Motor neuron (in vitro differentiated cells): ENCODE results near the gene SPAG17. TPM values are rescaled to one million over a fixed set of nuclear protein-coding genes. Genes with fewer than 3 reads are reported as not detected.

ENCODE experiments used
- ATAC-seq, 8 experiments: fragments of 200-7000 bp; cut with Tn5 transposase; replicated peaks in 6 of 8; 2 replicates each; pipeline ENCODE4 v1.8.0; 2021; ENCODE audit warnings: mild to moderate bottlenecking in 8 of 8, moderate library complexity in 8 of 8
- H3K27ac ChIP-seq, 2 donors: fragments of 250-450 bp; sonication (Bioruptor Pico); 2 replicates each; pipeline ENCODE4 v1.9.0; 2021; ENCODE audit warnings: antibody characterized with exemption in 2 of 2, mild to moderate bottlenecking in 2 of 2, moderate library complexity in 1 of 2
- H3K4me1 ChIP-seq, 2 donors: fragments of 250-450 bp; sonication (Bioruptor Pico); replicated peaks in 1 of 2; 2 replicates each; pipeline ENCODE4 v1.6.1; 2021; ENCODE audit warnings: antibody characterized with exemption in 2 of 2, mild to moderate bottlenecking in 2 of 2, moderate library complexity in 1 of 2
- H3K4me3 ChIP-seq, 5 donors: fragments of 250-450 bp; sonication (Bioruptor Pico); 2 replicates each; pipeline ENCODE4 v1.9.0; 2021; ENCODE audit warnings: antibody characterized with exemption in 5 of 5, mild to moderate bottlenecking in 5 of 5, moderate library complexity in 4 of 5
- WGBS, 10 experiments: fragments of 450-650 bp; shearing (Covaris generic); methylation state at CpG; one replicate each; pipeline ENCODE4 v1.0.0; 2022; 5-methylcytosine and 5-hydroxymethylcytosine counted together
- in situ Hi-C, 9 experiments: fragments of 400-800 bp; cut with MboI; loops; one replicate each; pipeline ENCODE4 v1.15.0; 2021; ENCODE audit warnings: low sequenced_read_pairs in 9 of 9, low pct_unique_long_range_greater_than_20kb in 2 of 9; ENCODE audit not compliant: unreplicated experiment in 9 of 9
- total RNA-seq, 8 experiments: library from RNA; unstranded; fragments of 300-600 nt; gene quantifications; 2 replicates each; pipeline versions ENCODE4 v1.2.3 to v1.2.4, GENCODE V29; 2022

The SPAG17 gene
- total RNA-seq: 100 to 1,000 TPM in 1 of 8 experiments, 10 to 100 TPM in 3, 1 to 10 TPM in 4; 1.5 to 236 (median 8.6) TPM

- ATAC-seq: peak; percentile 53 to 100 (median 99)
- in situ Hi-C loops: no loop called here
- Histone ChIP-seq H3K4me3 (peak within 1 kb of the TSS; percentile 11 to 33 (median 29)), H3K27ac (peak within 1 kb of the TSS in 1 of 2 donors; percentile 57), H3K4me1 (peaks cover 5 to 13% of the 10 kb centered on the region in 2 donors)
- WGBS, 10 experiments: 9 to 100% (median 31%) methylated on average over 2 to 25 of the region's 30 CpGs; no CpG with 5 or more reads in 1 of the 10 experiments
Measured at GRCh38 chr1:118185084-118185832, at the start of gene SPAG17. Gene SPAG17, minus strand, starts transcription at chr1:118185228. Its CDS starts 71 bp downstream, at chr1:118185157.

GRCh38 chr1:118225471-118225870 is 40.4 kb upstream of the SPAG17 start:
- WGBS, 10 experiments: 55 to 100% (median 81%) methylated on average over 2 to 6 of the region's 6 CpGs; no CpG with 5 or more reads in 1 of the 10 experiments

DNA sequence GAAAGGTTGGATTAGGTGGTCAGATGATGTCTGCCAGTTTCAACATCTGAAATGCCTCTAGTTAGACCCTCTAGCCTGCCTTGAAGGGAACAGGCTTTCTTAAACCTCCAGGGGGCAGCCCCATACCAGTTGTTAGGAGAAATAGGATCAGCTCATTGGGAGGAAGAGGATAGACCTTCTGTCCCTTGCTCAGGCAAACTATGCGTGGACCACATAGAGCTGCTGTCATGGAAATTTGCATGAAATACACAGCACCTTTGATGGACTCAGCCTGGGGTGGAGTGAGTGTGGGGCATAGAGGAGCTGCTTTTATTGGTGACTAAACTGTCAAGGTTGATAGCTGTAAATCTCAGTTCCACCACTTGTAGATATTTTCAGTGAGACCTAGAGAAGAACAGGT is 38.4 kb upstream of the SPAG17 start:
- 50 to 60% methylated on average over 1 of the region's 1 CpG; no CpG with 5 or more reads in 8 of the 10 experiments for WGBS, 10 experiments
- Histone ChIP-seq H3K4me1 (no peaks in the 10 kb centered on the region), H3K27ac (no peak overlapping the region), H3K4me3 (no peak overlapping the region)
- in situ Hi-C loops: no loop called here
- ATAC-seq: peak; percentile 72 to 99 (median 82)

More at GRCh38 chr1:118225471-118225870, 40.4 kb upstream of the SPAG17 start:
- H3K27ac ChIP-seq: no peak overlapping the region
- no peaks in the 10 kb centered on the region for H3K4me1 ChIP-seq
- in situ Hi-C loops: no loop called here
- ATAC-seq: no peak
- no peak overlapping the region for H3K4me3 ChIP-seq

GRCh38 chr1:118219438-118219837 is 34.4 kb upstream of the SPAG17 start:
- in situ Hi-C loops: no loop called here
- ATAC-seq: no peak
- Histone ChIP-seq H3K4me1 (peaks cover 0 to 3% of the 10 kb centered on the region in 2 donors), H3K27ac (no peak overlapping the region), H3K4me3 (no peak overlapping the region)
- WGBS, 10 experiments: 69 to 100% (median 90%) methylated on average over 1 to 2 of the region's 2 CpGs; no CpG with 5 or more reads in 1 of the 10 experiments

DNA sequence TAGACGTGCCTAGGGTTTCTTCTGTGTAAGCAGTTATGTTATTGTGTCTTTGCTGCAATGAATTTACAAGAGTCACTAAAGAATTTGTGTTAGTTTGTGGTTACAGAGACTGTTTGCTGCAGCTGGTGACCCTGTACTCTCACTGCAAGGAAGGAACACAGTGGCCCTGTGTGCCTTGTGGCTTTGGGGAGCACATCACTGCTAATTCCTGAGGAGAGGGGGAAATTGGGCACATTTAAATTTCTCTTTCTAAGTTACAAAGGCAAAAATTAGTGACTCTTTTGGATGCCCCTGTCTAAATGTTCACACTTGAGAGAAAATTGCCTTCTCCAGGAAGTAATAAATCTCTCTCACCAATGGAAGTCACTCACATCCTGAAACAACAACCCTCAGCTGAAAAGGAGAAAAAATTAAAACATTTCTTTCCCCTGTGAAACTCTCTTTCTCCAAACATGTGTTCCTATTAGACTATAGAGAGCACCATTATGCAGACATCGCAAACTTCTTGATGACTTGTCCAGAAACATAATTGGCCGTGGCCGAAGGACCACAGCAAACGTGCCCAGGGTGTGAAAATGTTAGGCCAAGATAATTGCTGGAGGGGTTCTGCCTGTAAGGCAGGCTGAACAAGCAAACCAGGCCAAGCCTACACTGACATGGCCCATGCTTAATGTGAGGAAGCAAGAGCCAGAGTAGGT is 32.3 kb upstream of the SPAG17 start:
- in situ Hi-C loops: no loop called here
- H3K27ac ChIP-seq: no peak overlapping the region
- H3K4me1 ChIP-seq: peaks cover 0 to 3% of the 10 kb centered on the region in 2 donors
- peak in 5 of 8 experiments; percentile 16 to 58 (median 41) for ATAC-seq
- WGBS, 10 experiments: 38 to 100% (median 71%) methylated on average over 1 to 5 of the region's 5 CpGs
- no peak overlapping the region for H3K4me3 ChIP-seq

DNA sequence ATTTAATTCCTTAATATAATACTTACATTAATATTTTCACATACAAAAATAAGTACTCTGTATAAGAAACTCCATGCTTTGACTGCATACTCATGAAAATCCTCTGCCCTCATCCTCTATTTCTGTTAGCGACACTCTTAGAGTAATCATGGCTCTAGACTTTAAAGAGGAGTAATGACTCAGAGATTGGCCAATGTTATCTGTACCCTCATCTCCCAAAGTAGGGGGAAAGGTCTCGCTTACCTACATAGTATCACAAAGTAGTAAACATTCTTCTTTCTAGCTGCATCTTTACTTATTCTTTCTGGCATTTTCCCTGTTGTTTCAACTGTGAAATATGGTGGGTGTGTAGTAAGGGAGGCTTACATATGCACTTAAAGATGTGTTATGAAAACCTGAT is 29.8 kb upstream of the SPAG17 start:
- no peak for ATAC-seq
- H3K4me3 ChIP-seq: no peak overlapping the region
- no peak overlapping the region for H3K27ac ChIP-seq
- 60 to 100% (median 98%) methylated on average over 1 to 2 of the region's 2 CpGs; no CpG with 5 or more reads in 2 of the 10 experiments for WGBS, 10 experiments
- in situ Hi-C loops: no loop called here
- peaks cover 0 to 3% of the 10 kb centered on the region in 2 donors for H3K4me1 ChIP-seq

DNA sequence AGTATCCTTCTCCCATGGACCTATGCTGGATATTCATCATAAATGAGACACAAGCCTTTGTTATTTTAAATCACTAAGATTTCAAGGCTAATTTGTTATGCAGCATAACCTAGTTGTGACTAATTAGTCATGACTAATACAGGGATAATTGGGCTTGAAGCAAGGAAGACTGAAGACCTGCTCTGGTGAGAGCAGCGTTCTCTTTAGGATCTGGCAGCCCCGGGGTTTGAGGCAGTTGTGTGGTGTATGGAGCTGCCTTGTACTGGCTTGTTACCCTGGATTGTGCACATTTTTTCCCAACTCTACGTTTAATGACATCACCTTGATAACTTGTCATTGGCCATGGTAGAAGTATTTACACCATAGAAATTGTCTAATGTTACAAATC is 25.7 kb upstream of the SPAG17 start:
- 60 to 100% (median 82%) methylated on average over 1 to 3 of the region's 3 CpGs for WGBS, 10 experiments
- no peak for ATAC-seq

GRCh38 chr1:118210051-118210722 is 25.2 kb upstream of the SPAG17 start:
- peak in 2 of 8 experiments; percentile 36 to 37 for ATAC-seq
- H3K4me3 ChIP-seq: no peak overlapping the region
- no peak overlapping the region for H3K27ac ChIP-seq
- 67 to 100% (median 85%) methylated on average over 1 of the region's 1 CpG; no CpG with 5 or more reads in 2 of the 10 experiments for WGBS, 10 experiments
- in situ Hi-C loops: no loop called here
- H3K4me1 ChIP-seq: no peaks in the 10 kb centered on the region

More for the DNA sequence above, 25.7 kb upstream of the SPAG17 start:
- no peaks in the 10 kb centered on the region for H3K4me1 ChIP-seq
- H3K27ac ChIP-seq: no peak overlapping the region
- in situ Hi-C loops: no loop called here
- no peak overlapping the region for H3K4me3 ChIP-seq

GRCh38 chr1:118209648-118210047 is 24.6 kb upstream of the SPAG17 start:
- Histone ChIP-seq H3K27ac (no peak overlapping the region), H3K4me3 (no peak overlapping the region), H3K4me1 (no peaks in the 10 kb centered on the region)
- no peak for ATAC-seq
- in situ Hi-C loops: no loop called here
- 40 to 100% (median 80%) methylated on average over 1 to 6 of the region's 6 CpGs; no CpG with 5 or more reads in 3 of the 10 experiments for WGBS, 10 experiments

- ATAC-seq: no peak
- H3K4me1 ChIP-seq: no peaks in the 10 kb centered on the region
- H3K4me3 ChIP-seq: no peak overlapping the region
- in situ Hi-C loops: no loop called here
- H3K27ac ChIP-seq: no peak overlapping the region
Measured at GRCh38 chr1:118206966-118207365, 21.9 kb upstream of the SPAG17 start.

DNA sequence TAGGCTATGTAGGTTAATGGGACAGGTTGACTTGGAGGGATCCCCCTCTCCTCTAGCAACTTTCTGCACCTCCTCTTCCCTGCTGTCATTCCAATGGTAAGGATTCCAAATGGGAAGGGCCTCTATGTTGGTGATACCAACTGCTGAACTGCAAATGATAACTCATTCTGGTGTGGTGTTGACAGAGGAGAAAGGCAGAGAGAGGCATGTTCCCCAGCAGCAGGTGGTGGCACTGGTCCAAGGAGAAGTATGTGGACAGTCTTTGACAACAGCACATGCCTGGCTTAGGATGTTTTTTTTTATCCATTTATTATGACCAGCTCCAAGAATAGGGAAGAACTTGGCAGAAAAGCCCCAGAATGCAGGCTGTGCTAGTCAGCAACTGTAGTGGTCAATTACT is 19.6 kb upstream of the SPAG17 start:
- in situ Hi-C loops: no loop called here
- ATAC-seq: peak in 4 of 8 experiments; percentile 18 to 77 (median 40)
- no peak overlapping the region for H3K4me3 ChIP-seq
- H3K27ac ChIP-seq: no peak overlapping the region
- H3K4me1 ChIP-seq: no peaks in the 10 kb centered on the region

GRCh38 chr1:118204105-118204504 is 19.1 kb upstream of the SPAG17 start:
- 0 to 100% (median 60%) methylated on average over 1 to 3 of the region's 3 CpGs; no CpG with 5 or more reads in 1 of the 10 experiments for WGBS, 10 experiments
- no peaks in the 10 kb centered on the region for H3K4me1 ChIP-seq
- in situ Hi-C loops: no loop called here
- H3K4me3 ChIP-seq: no peak overlapping the region
- no peak overlapping the region for H3K27ac ChIP-seq
- ATAC-seq: peak in 2 of 8 experiments; percentile 50 to 64

GRCh38 chr1:118202076-118202608 is 17.1 kb upstream of the SPAG17 start:
- ATAC-seq: no peak
- in situ Hi-C loops: no loop called here
- Histone ChIP-seq H3K4me1 (no peaks in the 10 kb centered on the region), H3K27ac (no peak overlapping the region), H3K4me3 (no peak overlapping the region)
- WGBS, 10 experiments: 40 to 100% (median 83%) methylated on average over 1 to 2 of the region's 2 CpGs; no CpG with 5 or more reads in 1 of the 10 experiments
